RPMI7951 (cell line): ENCODE measurements around the gene NPS. TPM values are rescaled to one million over a fixed set of nuclear protein-coding genes. Genes with fewer than 3 reads are reported as not detected.
A peak's percentile ranks its signal among the peaks of the same experiment; 100 is the strongest.

Experiments used
- DNase-seq: peaks from one replicate; pipeline ENCODE4 v3.0.0-alpha.2; 2012; ENCODE audit warnings: low read depth
- total RNA-seq: library from RNA; depleted of rRNA; stranded (reverse); fragments of >200 nt; shearing (Covaris generic); gene quantifications from 2 replicates; pipeline ENCODE4 v1.2.3, GENCODE V29; 2014

The NPS gene
- total RNA-seq, 1 experiment from 2014 or later = not detected

DNA sequence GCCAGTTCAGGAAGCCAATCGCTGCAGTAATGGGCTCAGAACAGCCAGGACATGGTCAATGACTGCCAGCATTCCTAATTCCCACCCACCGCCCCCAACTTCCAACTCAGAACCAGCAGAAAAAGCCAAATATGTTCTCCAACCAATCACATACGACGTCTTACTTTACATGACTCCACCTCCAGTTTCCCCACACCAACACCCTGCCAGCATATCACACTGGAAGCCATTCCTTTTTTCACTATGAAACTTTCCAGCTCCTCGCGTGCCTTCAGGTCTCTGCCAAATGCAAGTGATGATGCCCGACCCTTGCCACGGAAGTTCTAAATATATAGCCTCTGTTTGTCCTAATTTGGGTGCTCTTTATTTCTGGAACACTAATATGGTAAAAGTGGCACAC is 12.5 kb downstream of the NPS start:
- DNase-seq = peak; percentile 11

DNA sequence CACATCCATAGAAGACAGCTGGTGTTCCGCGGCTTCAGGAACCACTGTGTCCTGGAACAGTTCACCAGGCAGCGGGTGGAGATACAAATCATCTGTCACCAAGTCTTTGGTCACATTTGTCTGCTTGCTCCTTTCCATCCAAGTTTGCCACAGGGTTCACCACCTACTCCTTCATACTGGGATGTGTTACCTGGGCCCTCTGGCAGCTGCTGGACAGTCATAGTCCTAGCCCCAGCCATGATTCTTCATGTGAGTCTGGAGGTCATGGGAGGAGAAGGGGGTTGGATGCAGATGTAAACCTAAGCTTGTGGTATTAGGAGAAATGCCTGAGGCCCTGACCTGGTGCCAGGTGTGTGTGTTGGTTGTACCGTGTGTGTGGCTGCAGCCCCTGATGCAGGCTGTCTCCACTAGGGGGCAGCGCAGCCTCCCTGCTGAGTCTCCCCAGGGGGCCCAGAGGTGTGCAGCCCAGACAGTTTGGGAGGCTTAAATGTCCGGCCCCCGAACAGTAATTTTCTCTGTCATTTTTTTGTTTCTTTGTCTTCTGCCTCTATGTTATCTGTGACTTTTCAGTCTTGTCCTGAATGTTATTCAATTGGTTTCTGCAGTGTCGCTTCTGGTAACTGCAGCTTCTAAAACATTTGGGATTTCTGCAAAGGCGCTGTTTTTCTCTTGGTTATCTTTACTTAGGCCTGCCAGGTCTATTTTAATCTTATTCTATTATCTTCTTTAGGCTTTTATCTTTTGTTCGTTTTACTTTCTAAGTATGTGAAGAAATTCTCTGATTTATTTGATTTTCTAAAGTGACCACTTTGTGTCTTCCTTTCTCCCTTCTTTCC is 14.8 kb downstream of the NPS start:
- DNase-seq = no peak

DNA sequence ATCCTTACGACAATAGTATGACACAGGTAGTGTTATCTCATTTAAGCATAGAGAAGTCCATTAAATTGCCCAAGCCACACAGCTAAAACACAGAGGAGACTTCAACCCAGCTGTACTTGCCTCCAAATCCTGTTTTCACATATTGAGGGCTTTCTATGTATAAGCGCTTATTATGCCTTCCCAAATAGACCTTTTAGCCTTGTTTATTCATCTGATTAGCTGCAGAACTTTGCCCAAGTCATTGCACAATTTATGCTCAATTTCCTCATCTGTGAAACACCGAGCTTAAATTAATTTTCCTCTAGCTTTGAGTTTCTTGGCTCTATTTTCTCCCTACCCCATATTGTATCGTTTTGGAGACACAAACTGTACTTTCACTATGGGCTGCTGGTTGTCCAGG is 15.5 kb downstream of the NPS start:
- DNase-seq = no peak

DNA sequence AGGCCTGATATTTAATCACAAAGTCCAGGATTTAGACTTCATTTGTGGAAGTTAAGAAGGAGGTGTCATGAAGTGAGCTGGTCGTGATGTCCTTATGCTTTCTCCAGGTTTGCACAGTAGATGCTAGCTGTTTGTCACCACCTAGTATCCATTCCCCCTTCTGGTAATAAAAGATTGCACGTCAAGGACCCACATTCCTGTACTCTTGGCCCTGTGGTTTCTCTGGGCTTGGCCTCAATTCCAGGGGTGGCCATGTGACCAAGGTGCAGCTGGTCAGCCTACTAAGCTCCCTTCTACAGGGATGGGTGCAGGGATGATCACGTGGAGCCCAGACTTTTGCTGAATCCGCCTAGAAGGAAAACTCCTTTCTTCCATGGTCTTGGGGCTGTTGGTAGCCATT is 16.5 kb downstream of the NPS start:
- DNase-seq = no peak

DNA sequence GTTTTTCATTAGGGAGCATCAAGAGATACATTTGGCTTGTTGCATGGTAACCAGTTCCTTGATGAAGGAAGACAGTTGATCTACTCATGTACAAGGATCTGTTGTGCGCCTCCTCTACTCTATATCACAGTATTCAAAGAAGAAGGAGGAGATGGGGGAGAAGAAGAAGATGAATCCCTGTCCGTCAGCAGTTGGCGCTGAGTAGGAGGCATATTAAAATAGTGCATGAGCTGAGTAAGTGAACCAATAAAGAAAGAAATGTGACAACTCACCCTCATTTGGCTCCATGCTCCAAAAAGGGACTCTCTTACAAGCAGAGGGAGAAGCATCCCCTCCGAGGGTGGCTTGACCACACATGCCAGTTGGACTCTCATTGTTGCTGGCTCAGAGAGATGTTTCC is 20.1 kb downstream of the NPS start:
- no peak for DNase-seq

DNA sequence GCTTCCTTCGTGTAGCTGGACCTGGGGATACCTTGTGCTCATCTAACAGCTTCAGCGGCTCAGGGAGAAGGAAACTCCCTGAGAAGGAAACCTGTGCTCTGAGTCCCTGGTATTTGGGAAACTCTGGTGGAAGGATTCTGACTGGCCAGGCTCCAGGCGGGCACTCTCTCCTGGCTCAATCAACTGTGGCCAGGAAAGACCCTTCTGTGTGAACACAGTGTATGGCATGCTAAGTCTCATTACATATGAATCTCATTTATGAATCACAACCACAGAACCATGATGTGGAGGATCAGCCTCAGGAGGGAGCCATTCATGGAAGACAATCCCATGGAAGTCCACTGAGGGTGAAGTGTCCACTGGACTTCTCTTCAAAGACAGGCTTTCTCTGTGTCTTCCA is 20.9 kb downstream of the NPS start:
- no peak for DNase-seq

DNA sequence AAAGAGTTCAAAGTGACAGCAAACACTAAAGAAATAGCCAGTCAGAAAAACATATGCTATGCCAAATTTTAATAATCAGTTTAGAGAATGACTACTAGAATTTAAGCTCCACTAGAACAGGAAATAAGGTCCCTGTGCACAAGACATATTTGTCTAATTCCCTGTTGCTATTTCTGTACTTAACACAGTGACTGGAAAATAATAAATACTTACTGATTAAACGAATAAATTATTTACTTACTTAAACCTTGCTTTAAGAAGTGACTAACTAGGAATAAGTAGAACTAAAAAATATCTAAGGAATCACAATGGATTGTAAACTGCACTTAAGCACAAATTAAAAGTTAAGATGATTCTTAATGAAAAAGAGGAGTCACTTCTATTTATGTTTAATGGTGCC is 22.3 kb downstream of the NPS start:
- no peak for DNase-seq

DNA sequence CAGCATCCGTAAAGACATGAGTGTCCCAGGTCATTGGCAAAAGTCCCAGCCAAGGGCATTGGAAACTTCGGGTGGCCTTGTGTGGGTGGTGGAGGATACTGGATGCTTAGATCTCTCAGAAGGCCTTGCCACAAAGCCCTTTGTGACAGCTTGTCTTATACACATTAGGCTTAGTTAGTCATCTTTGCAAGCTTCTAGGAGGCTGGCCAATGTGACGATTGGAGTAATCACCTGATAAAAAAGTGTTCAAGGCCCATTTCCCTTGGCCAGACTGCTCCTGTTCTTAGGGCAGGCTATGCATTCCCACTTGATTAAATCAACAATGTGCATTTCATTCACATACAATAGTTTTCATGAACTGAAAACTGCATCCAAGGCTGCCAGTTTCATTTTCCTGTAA is 26.9 kb downstream of the NPS start:
- DNase-seq = no peak

DNA sequence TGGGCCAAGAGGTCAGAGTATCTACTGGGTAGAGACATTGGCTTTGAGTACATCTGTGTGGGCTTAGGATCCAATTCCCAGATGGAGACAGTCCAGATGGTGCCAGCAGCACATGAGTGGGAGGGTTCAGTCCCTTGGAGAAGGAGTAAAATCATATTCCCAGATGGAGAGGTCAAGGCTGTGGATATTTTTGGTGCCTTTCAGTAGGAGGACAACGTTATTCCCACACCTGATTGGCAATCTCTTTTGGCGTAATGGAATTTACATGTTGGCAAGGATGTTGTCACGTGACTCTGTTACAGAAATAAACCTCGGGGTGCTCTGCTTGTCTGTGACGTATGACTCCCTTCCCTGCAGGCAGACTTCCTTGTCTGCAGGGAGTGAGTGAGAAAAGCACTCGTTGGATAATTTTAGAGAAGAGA is 27.6 kb downstream of the NPS start:
- peak; percentile 4 for DNase-seq

DNA sequence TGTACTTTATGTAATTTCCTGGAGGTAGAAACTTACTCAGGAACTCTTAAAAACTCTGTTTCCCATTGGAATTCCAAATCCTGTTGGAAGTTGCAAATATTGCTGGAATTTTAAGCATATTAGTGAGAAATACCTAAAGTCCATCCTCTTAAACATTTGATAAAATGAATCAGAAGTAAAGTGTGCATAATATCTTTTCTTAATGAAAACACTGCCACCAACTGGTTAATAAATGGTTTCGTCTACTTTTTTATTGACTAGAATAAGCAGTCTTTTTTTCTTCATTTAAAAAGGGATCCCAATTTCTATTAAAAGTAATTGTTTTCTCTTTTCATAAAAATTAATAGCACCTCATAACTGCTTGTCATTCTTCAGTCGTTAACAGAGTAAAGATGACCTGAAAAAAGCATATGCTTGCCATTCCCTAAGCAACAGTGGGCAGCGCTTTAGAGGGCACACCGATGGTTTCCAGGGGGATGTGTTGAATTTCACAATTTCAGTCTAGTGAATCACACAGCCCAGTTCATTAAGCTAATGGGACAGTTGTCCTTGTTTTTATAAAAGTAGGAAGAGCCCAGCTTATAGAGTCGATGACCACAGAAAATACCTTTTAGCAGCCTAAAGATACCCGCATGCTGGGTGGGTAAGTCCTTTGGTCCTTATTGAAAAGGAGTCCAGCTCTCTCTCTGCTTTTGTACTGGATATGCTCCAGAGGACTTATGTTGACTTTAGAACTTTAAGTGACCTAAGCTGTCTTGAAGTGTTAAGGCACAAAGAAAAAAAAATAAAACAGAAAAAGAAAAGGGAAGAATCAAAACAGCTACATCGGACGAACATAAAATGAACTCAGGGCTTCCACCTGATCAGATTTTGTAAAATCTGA is 28.5 kb downstream of the NPS start:
- peak; percentile 11 for DNase-seq

DNA sequence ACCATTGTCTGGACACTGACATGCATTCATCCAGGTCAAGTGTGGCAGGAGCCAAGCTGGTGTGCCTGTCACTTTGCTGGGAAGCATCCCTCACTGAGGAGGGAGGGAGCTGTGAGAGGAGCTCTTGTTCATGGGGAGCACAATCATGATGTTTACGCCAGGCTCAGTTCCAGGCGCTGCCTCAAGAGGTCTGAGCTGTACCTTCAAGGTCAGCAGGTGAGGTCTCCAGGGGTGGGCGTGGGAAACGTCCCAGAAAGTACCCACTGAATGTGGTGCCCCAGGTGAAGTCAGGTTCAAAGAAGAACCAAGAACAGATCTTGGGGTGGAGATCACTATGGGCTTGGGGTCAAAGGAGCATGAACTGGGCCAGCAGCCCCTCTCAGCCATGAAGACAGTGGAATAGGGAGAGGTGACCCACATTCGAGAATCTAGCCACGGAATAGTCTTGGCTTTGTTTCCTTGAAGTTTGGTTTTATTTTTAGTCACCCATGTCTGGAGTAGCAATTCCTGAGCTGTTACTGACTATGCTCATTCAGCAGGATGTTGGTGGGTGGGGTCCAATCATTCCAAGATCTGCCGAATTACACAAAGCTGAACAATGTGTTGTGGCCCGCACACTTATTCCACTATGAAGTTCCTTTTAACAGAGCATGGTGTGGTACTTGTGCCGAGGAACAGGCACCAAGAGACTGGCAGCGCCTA is 29.3 kb downstream of the NPS start:
- no peak for DNase-seq

DNA sequence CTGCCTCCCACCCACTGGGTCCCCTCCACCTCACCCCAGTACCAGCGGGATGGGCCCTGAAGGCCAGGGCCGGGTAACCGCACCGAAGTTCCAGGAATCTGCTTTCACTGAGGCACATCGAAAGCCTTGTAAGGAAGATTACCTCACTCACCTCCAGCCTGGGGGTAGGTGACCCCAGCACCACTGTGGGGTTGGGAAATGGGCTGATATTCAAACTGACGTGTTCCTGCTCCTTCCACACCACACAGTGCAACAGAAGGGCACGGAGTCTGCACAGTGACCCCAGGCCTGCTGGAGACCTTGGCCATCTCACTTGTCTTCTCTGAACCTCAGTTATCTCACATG is 29.8 kb downstream of the NPS start:
- no peak for DNase-seq

DNA sequence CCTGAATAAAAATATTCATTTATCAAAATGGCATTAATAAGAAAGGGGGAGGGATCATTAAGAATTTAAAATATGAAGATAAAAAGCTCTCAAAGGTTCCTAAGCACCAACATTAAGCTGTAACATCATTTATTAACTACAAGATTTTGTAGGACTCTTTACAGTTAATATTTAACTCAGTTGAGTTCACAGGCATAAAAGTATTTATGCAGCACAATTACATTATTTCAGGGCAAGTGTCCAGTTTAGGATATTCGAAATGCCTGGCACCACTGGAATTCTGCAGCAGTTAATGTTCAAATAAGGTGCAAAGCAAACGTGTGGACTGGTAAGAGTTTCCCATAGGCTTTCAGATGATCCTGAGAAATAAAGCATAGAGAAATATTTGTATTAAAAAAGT is 30.5 kb downstream of the NPS start:
- no peak for DNase-seq

DNA sequence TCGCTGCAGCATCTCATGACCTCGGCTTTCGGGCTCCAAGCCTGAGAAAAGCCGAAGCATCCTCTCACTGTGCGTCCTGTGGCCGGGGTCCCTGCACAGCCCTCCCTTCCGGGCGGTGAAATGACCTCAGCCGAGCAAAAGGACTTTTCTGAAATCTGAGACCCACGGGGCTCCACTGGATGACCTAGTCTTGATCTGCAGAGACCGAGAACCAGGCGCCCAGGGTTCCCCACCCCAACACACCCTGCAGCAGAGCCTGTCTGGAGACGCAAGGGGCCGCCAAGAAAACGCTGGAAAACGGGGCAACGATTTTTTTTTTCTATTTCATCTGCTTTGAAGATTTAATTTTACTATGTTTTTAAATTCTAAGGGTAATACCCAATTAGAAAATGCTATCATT is 31.7 kb downstream of the NPS start:
- no peak for DNase-seq

DNA sequence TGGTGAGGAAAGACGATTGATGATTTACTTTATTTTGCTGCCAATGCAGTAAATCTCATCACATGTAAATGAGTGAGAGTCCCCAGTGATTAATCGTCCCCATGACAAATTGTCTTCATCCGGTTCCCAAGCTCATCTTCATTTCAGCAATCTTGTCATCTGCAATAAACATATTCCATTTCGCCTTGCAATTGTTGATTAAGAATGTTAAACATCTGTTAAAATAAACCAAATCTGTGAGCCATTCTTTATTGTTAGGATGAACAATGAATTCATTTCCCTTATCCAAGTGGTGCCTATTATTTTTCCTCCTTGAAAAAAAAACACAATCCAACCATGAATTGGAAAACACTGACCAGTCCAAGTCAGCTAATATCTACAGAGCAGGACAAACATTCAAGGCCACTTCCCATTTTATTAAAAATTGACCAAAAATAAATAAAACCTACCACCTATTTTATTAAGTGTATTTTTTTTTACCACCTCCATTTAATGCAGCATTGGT is 36.5 kb downstream of the NPS start:
- no peak for DNase-seq

DNA sequence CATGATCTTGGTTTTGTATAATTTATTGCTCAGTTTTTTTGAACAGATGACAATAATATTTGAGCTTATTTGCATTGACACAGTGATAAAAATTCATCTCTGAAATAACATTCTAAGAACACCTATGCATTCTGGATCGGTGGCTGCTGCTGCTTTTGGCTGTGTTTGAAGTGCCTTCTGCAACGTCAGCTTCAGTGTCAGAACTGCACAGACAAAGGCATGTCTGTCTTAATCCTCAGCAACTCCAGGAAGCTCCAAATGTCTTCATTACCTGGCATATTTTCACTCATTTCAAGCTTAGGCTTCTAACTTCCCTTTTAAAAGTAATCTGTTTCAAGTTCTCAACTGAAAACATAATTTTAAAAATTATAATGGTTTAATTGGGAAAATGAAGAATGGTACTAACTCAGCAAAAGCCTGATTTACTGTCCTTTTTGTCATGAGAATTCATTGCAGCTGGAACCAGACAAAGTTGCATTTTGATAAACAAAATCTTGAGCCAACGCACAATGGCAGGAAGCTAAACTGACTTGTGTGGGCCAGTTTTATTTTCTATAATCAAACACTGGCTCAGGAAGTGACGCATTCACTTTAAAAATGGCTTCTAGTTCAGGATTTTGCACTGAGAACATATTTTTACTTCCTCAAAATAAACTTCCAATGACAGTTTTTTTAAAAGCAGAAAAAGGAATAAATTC is 38.7 kb downstream of the NPS start:
- no peak for DNase-seq

DNA sequence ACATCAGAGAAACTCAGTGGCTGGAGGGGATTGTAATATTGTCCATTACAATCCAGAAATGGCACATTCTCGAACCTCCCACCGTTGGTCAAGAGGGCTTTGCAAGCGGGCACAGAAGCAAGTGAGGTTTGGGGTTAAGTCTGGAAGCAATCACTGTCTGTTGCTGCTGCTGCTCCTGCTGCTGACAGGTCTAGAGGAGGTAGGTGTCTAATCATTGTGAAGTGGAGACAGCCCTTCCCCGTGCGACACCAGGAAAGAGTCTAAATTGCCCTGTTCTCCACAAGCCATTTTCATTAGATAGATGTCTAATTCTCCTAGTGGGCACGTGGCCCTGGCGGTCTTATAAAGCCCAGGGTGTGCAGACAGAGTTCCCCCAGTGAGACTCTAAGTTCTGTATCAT is 43.5 kb downstream of the NPS start:
- no peak for DNase-seq

DNA sequence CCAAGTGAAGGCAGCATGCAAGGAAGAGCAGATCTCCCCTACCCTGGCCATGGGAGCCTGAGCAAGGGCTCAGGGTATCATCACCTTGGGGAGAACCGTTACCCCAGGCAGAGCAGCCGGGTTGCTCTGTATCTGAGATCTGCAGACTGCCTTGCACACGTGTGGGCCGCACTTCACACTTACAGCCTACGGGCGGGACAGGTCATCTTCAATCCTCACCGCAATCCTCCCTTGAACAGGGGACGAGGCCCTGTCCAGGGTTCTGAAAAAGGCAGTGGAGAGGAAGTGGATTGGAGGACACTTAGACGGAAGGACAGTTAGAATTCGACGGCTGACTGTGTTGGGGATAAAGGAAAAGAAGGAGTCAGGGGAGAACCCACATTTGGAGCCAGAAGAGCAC is 51.4 kb downstream of the NPS start:
- peak; percentile 28 for DNase-seq
